Endodermal cell (in vitro differentiated cells): ENCODE data around the gene PROC. TPM values are rescaled to one million over a fixed set of nuclear protein-coding genes. Genes with fewer than 3 reads are reported as not detected.

Source experiments
- DNase-seq: peaks from one replicate; pipeline ENCODE4 v3.0.0-alpha.2; 2017
- H3K27ac ChIP-seq: 2 replicates; pipeline ENCODE4 v1.5.1; 2013; ENCODE audit warnings: mild to moderate bottlenecking, low read depth, low read length, moderate library complexity
- H3K27me3 ChIP-seq: 2 replicates; pipeline ENCODE4 v1.6.1; 2013; ENCODE audit warnings: mild to moderate bottlenecking, low read length, moderate library complexity; ENCODE audit not compliant: insufficient read depth, control insufficient read depth, poor library complexity, severe bottlenecking
- H3K36me3 ChIP-seq: 2 replicates; pipeline ENCODE4 v1.7.0; 2013; ENCODE audit warnings: mild to moderate bottlenecking, low read length, moderate library complexity; ENCODE audit not compliant: control insufficient read depth, insufficient read depth
- H3K4me1 ChIP-seq: one replicate; pipeline ENCODE4 v1.7.0; 2013; ENCODE audit warnings: low read length; ENCODE audit not compliant: control insufficient read depth, insufficient read depth
- H3K4me3 ChIP-seq: 2 replicates; pipeline ENCODE4 v1.5.1; 2013; ENCODE audit warnings: mild to moderate bottlenecking, low read length, moderate library complexity
- H3K9ac ChIP-seq: 2 replicates; pipeline ENCODE4 v1.6.1; 2013; ENCODE audit warnings: mild to moderate bottlenecking, low read length, moderate library complexity; ENCODE audit not compliant: poor library complexity, severe bottlenecking; ENCODE audit errors: extremely low read depth
- H3K9me3 ChIP-seq: 2 replicates; pipeline ENCODE4 v1.6.1; 2013; ENCODE audit warnings: mild to moderate bottlenecking, low read length, moderate library complexity; ENCODE audit not compliant: control insufficient read depth
- H3K27ac Mint-ChIP-seq: 2 replicates; pipeline ENCODE4 v1.8.0; 2020; ENCODE audit warnings: mixed read lengths
- H3K27me3 Mint-ChIP-seq: 2 replicates; pipeline ENCODE4 v1.8.0; 2021; ENCODE audit warnings: mild to moderate bottlenecking, mixed read lengths; ENCODE audit not compliant: insufficient read depth
- H3K36me3 Mint-ChIP-seq: 2 replicates; pipeline ENCODE4 v1.8.0; 2020; ENCODE audit warnings: low read depth, mixed read lengths
- H3K4me1 Mint-ChIP-seq: 2 replicates; pipeline ENCODE4 v1.8.0; 2020; ENCODE audit warnings: mixed read lengths
- H3K4me3 Mint-ChIP-seq: 2 replicates; pipeline ENCODE4 v1.8.0; 2020; ENCODE audit warnings: mild to moderate bottlenecking, moderate library complexity, mixed read lengths
- H3K9me3 Mint-ChIP-seq: 2 replicates; pipeline ENCODE4 v1.8.0; 2020; ENCODE audit warnings: mild to moderate bottlenecking, mixed read lengths
- WGBS, 2 experiments: methylation state at CpG; one replicate each; pipeline versions ENCODE4 v1.1.5 to v1.1.7; 2013; ENCODE audit warnings: missing lambda C conversion rate in 2 of 2, mixed read lengths in 1 of 2; ENCODE audit not compliant: insufficient coverage in 1 of 2, insufficient read length in 1 of 2; 5-methylcytosine and 5-hydroxymethylcytosine counted together
- total RNA-seq, 2 donors: library from RNA; stranded (reverse); fragmentation: NEBNext Ultra II Directional in 1 of 2; extraction: Animal tissue kit (Norgen Biotek cat#: 25700) in 1 of 2; gene quantifications; 2 replicates in 1 of 2; 3 replicates in 1 of 2; pipeline ENCODE4 v1.2.1, GENCODE V29; 2021
- TF ChIP-seq, protein P1 (sequence below): fragments of 200-600 bp; sonication (generic); conservative IDR thresholded peaks from 2 replicates; pipeline ENCODE4 v1.5.0; 2021; ENCODE audit warnings: antibody characterized with exemption, mild to moderate bottlenecking

PROC gene
- total RNA-seq, 2 donors from 2014 or later, result 0.46 to 0.51 TPM

DNA sequence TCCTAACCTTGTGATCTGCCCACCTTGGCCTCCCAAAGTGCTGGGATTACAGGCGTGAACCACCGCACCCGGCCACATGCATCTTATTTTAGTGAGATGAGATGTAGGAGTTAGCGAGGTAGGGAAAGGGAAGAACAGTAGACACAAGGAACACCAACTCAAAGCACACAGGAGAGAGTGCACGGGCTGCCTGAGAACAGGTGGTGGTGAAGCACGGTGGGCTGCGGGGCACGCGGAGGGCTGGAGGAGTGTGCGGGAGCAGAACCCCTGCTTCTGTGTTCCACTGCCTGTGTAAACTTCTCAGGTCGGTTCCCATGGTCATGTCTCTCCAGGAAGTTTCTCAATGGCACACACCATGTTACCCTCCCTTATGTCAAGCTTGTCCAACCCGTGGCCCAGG, 38.7 kb downstream of the PROC start:
- H3K36me3 Mint-ChIP-seq, result peaks cover 5% of the 10 kb centered on the region
- H3K4me1 Mint-ChIP-seq, result peaks cover 32% of the 10 kb centered on the region
- Histone ChIP-seq H3K27me3 (no peaks in the 10 kb centered on the region), H3K36me3 (peaks cover 3% of the 10 kb centered on the region), H3K4me3 (no peak overlapping the region), H3K9me3 (no peaks in the 10 kb centered on the region), H3K27ac (no peak overlapping the region), H3K4me1 (peaks cover 12% of the 10 kb centered on the region), H3K9ac (no peak overlapping the region)
- no peak overlapping the region for H3K4me3 Mint-ChIP-seq
- no peak overlapping the region for H3K27ac Mint-ChIP-seq
- no peaks in the 10 kb centered on the region for H3K9me3 Mint-ChIP-seq
- TF ChIP-seq, protein P1, sequence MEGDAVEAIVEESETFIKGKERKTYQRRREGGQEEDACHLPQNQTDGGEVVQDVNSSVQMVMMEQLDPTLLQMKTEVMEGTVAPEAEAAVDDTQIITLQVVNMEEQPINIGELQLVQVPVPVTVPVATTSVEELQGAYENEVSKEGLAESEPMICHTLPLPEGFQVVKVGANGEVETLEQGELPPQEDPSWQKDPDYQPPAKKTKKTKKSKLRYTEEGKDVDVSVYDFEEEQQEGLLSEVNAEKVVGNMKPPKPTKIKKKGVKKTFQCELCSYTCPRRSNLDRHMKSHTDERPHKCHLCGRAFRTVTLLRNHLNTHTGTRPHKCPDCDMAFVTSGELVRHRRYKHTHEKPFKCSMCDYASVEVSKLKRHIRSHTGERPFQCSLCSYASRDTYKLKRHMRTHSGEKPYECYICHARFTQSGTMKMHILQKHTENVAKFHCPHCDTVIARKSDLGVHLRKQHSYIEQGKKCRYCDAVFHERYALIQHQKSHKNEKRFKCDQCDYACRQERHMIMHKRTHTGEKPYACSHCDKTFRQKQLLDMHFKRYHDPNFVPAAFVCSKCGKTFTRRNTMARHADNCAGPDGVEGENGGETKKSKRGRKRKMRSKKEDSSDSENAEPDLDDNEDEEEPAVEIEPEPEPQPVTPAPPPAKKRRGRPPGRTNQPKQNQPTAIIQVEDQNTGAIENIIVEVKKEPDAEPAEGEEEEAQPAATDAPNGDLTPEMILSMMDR, result no peak
- WGBS, 2 experiments, result 93 to 94% methylated on average over 10 to 12 of the region's 12 CpGs
- DNase-seq, result no peak
- H3K27me3 Mint-ChIP-seq, result no peaks in the 10 kb centered on the region

DNA sequence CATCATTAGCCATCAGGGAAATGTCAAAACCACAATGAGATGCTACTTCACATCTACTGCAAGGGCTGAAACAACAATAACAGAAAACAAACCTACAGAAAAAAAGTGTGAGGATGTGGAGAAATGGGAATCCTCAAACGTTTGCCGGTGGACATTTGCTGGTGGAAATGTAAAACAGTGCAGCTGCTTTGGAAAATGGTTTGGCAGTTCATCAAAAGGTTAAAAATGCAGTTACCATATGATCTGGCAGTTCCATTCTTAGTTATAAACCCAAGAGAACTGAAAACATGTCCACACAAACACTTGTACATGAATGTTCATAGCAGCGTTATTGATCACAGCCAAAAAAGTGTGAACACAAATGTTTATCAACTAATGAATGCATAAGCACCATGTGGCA, 44.2 kb downstream of the PROC start:
- H3K9ac ChIP-seq, result no peak overlapping the region
- no peak overlapping the region for H3K27ac ChIP-seq
- H3K4me3 Mint-ChIP-seq, result no peak overlapping the region
- H3K4me1 Mint-ChIP-seq, result peaks cover 29% of the 10 kb centered on the region
- peaks cover 14% of the 10 kb centered on the region for H3K36me3 ChIP-seq
- no peaks in the 10 kb centered on the region for H3K9me3 Mint-ChIP-seq
- H3K27me3 Mint-ChIP-seq, result no peaks in the 10 kb centered on the region
- H3K9me3 ChIP-seq, result no peaks in the 10 kb centered on the region
- 95% methylated on average over 3 of the region's 3 CpGs; no CpG with 5 or more reads in 1 of the 2 experiments for WGBS, 2 experiments
- H3K36me3 Mint-ChIP-seq, result peaks cover 9% of the 10 kb centered on the region
- no peaks in the 10 kb centered on the region for H3K27me3 ChIP-seq
- no peak for DNase-seq
- no peak overlapping the region for H3K4me3 ChIP-seq
- no peak overlapping the region for H3K27ac Mint-ChIP-seq
- no peaks in the 10 kb centered on the region for H3K4me1 ChIP-seq
- TF ChIP-seq, protein P1, result no peak

DNA sequence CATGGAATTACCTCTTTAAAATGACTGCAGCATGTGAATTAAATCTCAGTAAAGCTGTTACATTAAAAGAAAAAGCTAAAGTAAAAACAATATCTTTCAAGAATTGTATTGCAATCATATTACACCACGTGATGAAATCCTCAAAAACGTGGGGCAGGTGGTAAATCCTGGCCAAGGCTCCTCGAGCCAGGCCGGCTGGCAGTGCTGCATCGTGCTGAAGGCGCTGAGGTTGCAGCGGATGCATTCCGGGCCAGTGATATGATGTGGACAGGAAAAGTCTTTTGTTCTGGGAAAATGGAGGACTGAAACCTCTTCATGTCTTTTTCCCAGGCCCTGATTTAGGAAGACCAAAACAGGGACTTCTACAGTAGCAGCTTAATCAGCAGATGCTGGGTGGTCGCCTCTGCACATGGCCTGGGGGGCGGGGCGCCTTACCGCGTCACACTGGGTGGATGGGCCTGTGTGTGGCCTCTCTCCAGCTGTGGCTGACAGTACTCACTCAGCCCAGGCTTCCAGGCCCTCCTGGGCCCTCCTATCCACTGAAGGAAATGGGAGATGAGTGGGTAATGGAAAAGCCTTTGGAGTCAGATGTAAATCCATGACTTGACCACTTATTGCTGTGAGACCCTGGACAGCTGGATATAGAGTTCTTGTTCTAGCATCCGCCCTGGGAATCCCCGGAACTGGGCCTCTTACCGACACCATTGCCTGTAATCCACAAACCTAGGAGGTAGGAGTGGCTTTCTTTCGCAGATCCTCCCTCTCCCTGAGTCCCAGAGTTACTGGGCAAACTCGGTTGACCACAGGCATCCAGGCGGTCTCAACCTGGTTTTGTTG, 45.1 kb downstream of the PROC start:
- H3K4me3 Mint-ChIP-seq, result peak overlapping the region; percentile 22
- peaks cover 29% of the 10 kb centered on the region for H3K4me1 Mint-ChIP-seq
- TF ChIP-seq, protein P1, result no peak

More for the DNA sequence above, 45.1 kb downstream of the PROC start:
- no peak overlapping the region for H3K27ac ChIP-seq
- H3K27me3 ChIP-seq, result no peaks in the 10 kb centered on the region
- Mint-ChIP-seq H3K27ac (peak overlapping the region; percentile 94), H3K27me3 (no peaks in the 10 kb centered on the region), H3K9me3 (no peaks in the 10 kb centered on the region), H3K36me3 (peaks cover 15% of the 10 kb centered on the region)
- no peaks in the 10 kb centered on the region for H3K4me1 ChIP-seq
- no peak overlapping the region for H3K4me3 ChIP-seq
- H3K9ac ChIP-seq, result peak overlapping the region; percentile 28
- peak; percentile 91 for DNase-seq
- 62 to 74% methylated on average over 10 to 18 of the region's 19 CpGs for WGBS, 2 experiments
- no peaks in the 10 kb centered on the region for H3K9me3 ChIP-seq
- peaks cover 23% of the 10 kb centered on the region for H3K36me3 ChIP-seq
